C4-2B (cell line): ENCODE results near the gene ARHGAP18.

ENCODE experiments used
- H3K27ac ChIP-seq: fragments of 450-650 bp; 2 replicates; pipeline ENCODE4 v1.5.1; 2017
- CTCF ChIP-seq: fragments of 450-650 bp; conservative IDR thresholded peaks from 2 replicates; pipeline ENCODE4 v1.5.1; 2017; ENCODE audit warnings: mild to moderate bottlenecking
- ZFX ChIP-seq: fragments of 450-650 bp; IDR thresholded peaks from 2 replicates; pipeline ENCODE4 v1.6.1; 2017

ARHGAP18 gene

GRCh38 chr6:129648819-129649491 is 61.0 kb downstream of the ARHGAP18 start:
- no peak overlapping the region for H3K27ac ChIP-seq
- TF ChIP-seq CTCF (no peak), ZFX (no peak)

GRCh38 chr6:129647044-129647443 is 62.9 kb downstream of the ARHGAP18 start:
- no peak overlapping the region for H3K27ac ChIP-seq
- TF ChIP-seq ZFX (no peak), CTCF (no peak)

GRCh38 chr6:129646642-129647041 is 63.3 kb downstream of the ARHGAP18 start:
- no peak overlapping the region for H3K27ac ChIP-seq

GRCh38 chr6:129645830-129646579 is 64.0 kb downstream of the ARHGAP18 start:
- no peak overlapping the region for H3K27ac ChIP-seq
- TF ChIP-seq CTCF, result no peak
- TF ChIP-seq ZFX, result no peak

More at GRCh38 chr6:129646642-129647041, 63.3 kb downstream of the ARHGAP18 start:
- TF ChIP-seq CTCF (no peak), ZFX (no peak)

GRCh38 chr6:129645106-129645829 is 64.7 kb downstream of the ARHGAP18 start:
- TF ChIP-seq CTCF (no peak), ZFX (no peak)
- no peak overlapping the region for H3K27ac ChIP-seq

- H3K27ac ChIP-seq, result no peak overlapping the region
Observed at GRCh38 chr6:129644567-129645015, 65.4 kb downstream of the ARHGAP18 start.

More at GRCh38 chr6:129644567-129645015, 65.4 kb downstream of the ARHGAP18 start:
- TF ChIP-seq CTCF (no peak), ZFX (no peak)
